Panc1 (cell line): ENCODE data around the gene TF. TPM values are rescaled to one million over a fixed set of nuclear protein-coding genes. Genes with fewer than 3 reads are reported as not detected.

Experiments used
- ATAC-seq: fragments of 200-7000 bp; cut with Tn5 transposase; 2 replicates; pipeline ENCODE4 v1.9.1; 2020; ENCODE audit warnings: mild to moderate bottlenecking, moderate library complexity
- BruUV-seq: library from RNA; stranded (reverse); fragments of 400-500 nt; replicated peaks from 2 replicates; lab custom pipeline; 2021; lab: Mats Ljungman, UMichigan
- CTCF ChIA-PET: fragments of 300-600 bp; sonication (Branson Sonifier 250); formaldehyde crosslinking; loops from one replicate; lab custom pipeline; 2022; ENCODE audit warnings: antibody characterized with exemption; lab: Charles Lee
- POLR2A ChIA-PET: fragments of 300-600 bp; sonication (Branson Sonifier 250); formaldehyde crosslinking; loops from one replicate; lab custom pipeline; 2022; ENCODE audit warnings: antibody characterized with exemption; lab: Charles Lee
- DNase-seq: peaks from one replicate; pipeline ENCODE4 v3.0.0-alpha.2; 2010; ENCODE audit warnings: low read depth, low spot score
- H3K27ac ChIP-seq: 2 replicates; pipeline ENCODE4 v1.5.1; 2011; ENCODE audit warnings: mild to moderate bottlenecking, low read length, inconsistent platforms
- H3K27me3 ChIP-seq: fragments of 200-500 bp; sonication (Bioruptor generic); 2 replicates; pipeline ENCODE4 v1.6.0; 2014; ENCODE audit warnings: low read length, inconsistent platforms; ENCODE audit not compliant: control insufficient read depth, insufficient read depth
- H3K36me3 ChIP-seq: fragments of 200-500 bp; sonication (Bioruptor generic); 2 replicates; pipeline ENCODE4 v1.5.1; 2014; ENCODE audit warnings: inconsistent platforms, mild to moderate bottlenecking, low read length, moderate library complexity; ENCODE audit not compliant: control insufficient read depth, insufficient read depth
- H3K4me1 ChIP-seq: 2 replicates; pipeline ENCODE4 v1.5.1; 2011; ENCODE audit warnings: inconsistent platforms, mild to moderate bottlenecking, low read length, moderate library complexity; ENCODE audit not compliant: control insufficient read depth, insufficient read depth
- H3K4me3 ChIP-seq, 2 experiments: 2 replicates each; pipeline ENCODE4 v1.5.1; 2011 to 2012; ENCODE audit warnings: low read depth in 2 of 2, low read length in 2 of 2, mild to moderate bottlenecking in 2 of 2, inconsistent platforms in 1 of 2, moderate library complexity in 1 of 2
- H3K9me3 ChIP-seq: fragments of 200-500 bp; sonication (Bioruptor generic); 2 replicates; pipeline ENCODE4 v1.5.1; 2014; ENCODE audit warnings: low read depth, mild to moderate bottlenecking, inconsistent platforms, low read length, moderate library complexity; ENCODE audit not compliant: control insufficient read depth, insufficient read depth
- CTCF ChIP-seq: fragments of 450-650 bp; IDR thresholded peaks from 2 replicates; pipeline ENCODE4 v1.5.1; 2017; ENCODE audit warnings: mild to moderate bottlenecking
- POLR2AphosphoS5 ChIP-seq: IDR thresholded peaks from 2 replicates; pipeline ENCODE4 v1.6.1; 2012; ENCODE audit warnings: mild to moderate bottlenecking, low read depth, low read length, moderate library complexity
- REST ChIP-seq, 2 experiments: IDR thresholded peaks; 2 replicates each; pipeline ENCODE4 v1.6.1; 2011 to 2012; ENCODE audit warnings: low read depth in 2 of 2, control low read depth in 1 of 2, low read length in 1 of 2, mild to moderate bottlenecking in 1 of 2, moderate library complexity in 1 of 2; ENCODE audit not compliant: insufficient read depth in 1 of 2
- SIN3A ChIP-seq: IDR thresholded peaks from 2 replicates; pipeline ENCODE4 v1.6.1; 2012; ENCODE audit warnings: low read depth, mild to moderate bottlenecking, low read length, moderate library complexity, borderline replicate concordance; ENCODE audit not compliant: insufficient read depth
- TCF7L2 ChIP-seq: IDR thresholded peaks from 2 replicates; pipeline ENCODE4 v1.6.1; 2011; ENCODE audit warnings: mild to moderate bottlenecking, low read depth, low read length, inconsistent platforms
- in situ Hi-C: cut with HindIII; loops from 2 replicates; pipeline ENCODE4 v1.10.0; 2016; ENCODE audit warnings: low sequenced_read_pairs, low pct_unique_long_range_greater_than_20kb
- intact Hi-C: fragments of 100-400 bp; cut with micrococcal nuclease; formaldehyde crosslinking; loops from one replicate; pipeline ENCODE4 v1.10.0; 2022; ENCODE audit not compliant: unreplicated experiment
- total RNA-seq: library from RNA; stranded (reverse); gene quantifications from one replicate; pipeline ENCODE4 v1.2.1, GENCODE V29; 2021; ENCODE audit not compliant: unreplicated experiment

TF gene
- total RNA-seq, 1 experiment from 2014 or later: 9.5 TPM

- DNase-seq: no peak
- Histone ChIP-seq H3K27me3 (no peaks in the 10 kb centered on the region), H3K27ac (no peak overlapping the region), H3K9me3 (no peaks in the 10 kb centered on the region), H3K4me1 (0 out of 2 replicates have a peak, but pooled peaks cover 2% of the 10 kb centered on the region), H3K4me3 (no peak overlapping the region), H3K36me3 (no peaks in the 10 kb centered on the region)
- CTCF ChIA-PET: no interaction called here
- POLR2A ChIA-PET: no interaction called here
- intact Hi-C loops: no loop called here
- no TSS peak for BruUV-seq
- in situ Hi-C loops: no loop called here
- ATAC-seq: no peak
- TF ChIP-seq SIN3A (no peak), POLR2AphosphoS5 (no peak), REST (IDR thresholded peaks at IDR 0.05; ENCODE audit: insufficient read depth in 1 of 2, low read depth in 2 of 2, low read length in 1 of 2) (no peak), TCF7L2 (no peak), CTCF (no peak)
Measured at GRCh38 chr3:133747907-133748639, 1.9 kb downstream of the TF start.

GRCh38 chr3:133749427-133750258 lies 3.5 kb downstream of the TF start:
- TF ChIP-seq POLR2AphosphoS5 (no peak), CTCF (no peak), TCF7L2 (no peak), REST (IDR thresholded peaks at IDR 0.05; ENCODE audit: insufficient read depth in 1 of 2, low read depth in 2 of 2, low read length in 1 of 2) (no peak), SIN3A (no peak)
- Histone ChIP-seq H3K4me1 (no peaks in the 10 kb centered on the region), H3K4me3 (no peak overlapping the region), H3K36me3 (no peaks in the 10 kb centered on the region), H3K27ac (no peak overlapping the region), H3K27me3 (no peaks in the 10 kb centered on the region), H3K9me3 (no peaks in the 10 kb centered on the region)
- DNase-seq: no peak
- CTCF ChIA-PET: no interaction called here
- ATAC-seq: no peak
- BruUV-seq: no TSS peak
- POLR2A ChIA-PET: no interaction called here
- intact Hi-C loops: no loop called here
- in situ Hi-C loops: no loop called here
